ACC112 (cell line): Measurements from ENCODE around the gene ABI2.
"Not testable (repeated sequence)": the region's sequence is repeated elsewhere in the genome, so short reads cannot be mapped to it uniquely, and the experiment has no call there.

Source experiments
- H2AFZ ChIP-seq: fragments of 200-600 bp; sonication (generic); one replicate; pipeline ENCODE4 v1.6.0; 2017; ENCODE audit warnings: antibody characterized with exemption, low read length; ENCODE audit not compliant: unreplicated experiment
- H3K27ac ChIP-seq: fragments of 200-600 bp; sonication (generic); 2 replicates; pipeline ENCODE4 v1.5.1; 2014; ENCODE audit warnings: low read depth, mild to moderate bottlenecking, antibody characterized with exemption, low read length, moderate library complexity
- H3K27me3 ChIP-seq: fragments of 200-600 bp; sonication (generic); 2 replicates; pipeline ENCODE4 v1.6.1; 2014; ENCODE audit warnings: mild to moderate bottlenecking, antibody characterized with exemption, low read length, moderate library complexity, mixed read lengths; ENCODE audit not compliant: insufficient read depth
- H3K36me3 ChIP-seq: fragments of 200-600 bp; sonication (generic); 2 replicates; pipeline ENCODE4 v1.6.1; 2016; ENCODE audit warnings: mild to moderate bottlenecking, antibody characterized with exemption, low read length, moderate library complexity, mixed read lengths; ENCODE audit not compliant: insufficient read depth
- H3K4me1 ChIP-seq: fragments of 200-600 bp; sonication (generic); one replicate; pipeline ENCODE4 v1.6.1; 2016; ENCODE audit warnings: low read length, mixed read lengths; ENCODE audit not compliant: insufficient read depth, unreplicated experiment, control insufficient read depth
- H3K4me3 ChIP-seq: fragments of 200-600 bp; sonication (generic); 2 replicates; pipeline ENCODE4 v1.5.1; 2014; ENCODE audit warnings: mild to moderate bottlenecking, low read depth, low read length
- H3K79me2 ChIP-seq: fragments of 200-600 bp; sonication (generic); one replicate; pipeline ENCODE4 v1.6.0; 2016; ENCODE audit warnings: low read length; ENCODE audit not compliant: control insufficient read depth, unreplicated experiment, insufficient read depth

ABI2 gene

DNA sequence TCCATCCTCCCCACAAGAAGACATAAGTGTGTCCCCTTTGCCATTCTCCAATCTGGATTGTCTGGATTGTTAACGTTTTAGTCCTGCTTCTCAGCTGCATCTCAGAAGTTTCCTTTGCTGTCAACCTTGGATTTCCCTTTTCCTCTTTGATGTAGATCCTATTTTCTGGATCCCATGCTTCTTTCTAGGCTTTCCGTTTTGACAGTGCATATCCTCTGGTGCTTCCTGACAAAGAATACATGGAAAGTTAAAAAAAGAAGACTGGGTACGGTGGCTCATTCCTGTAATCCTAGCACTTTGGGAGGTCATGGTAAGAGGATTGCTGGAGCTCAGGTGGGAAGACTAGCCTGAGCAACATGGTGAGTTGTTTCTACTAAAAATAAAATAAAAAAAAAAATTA, 26.8 kb downstream of the ABI2 start:
- Histone ChIP-seq H3K79me2 (peaks cover 56% of the 10 kb centered on the region), H3K36me3 (peaks cover 21% of the 10 kb centered on the region; the same call in 1 of the 2 replicates), H2AFZ (no peak overlapping the region), H3K4me1 (no peaks in the 10 kb centered on the region), H3K4me3 (no peak overlapping the region), H3K27me3 (no peaks in the 10 kb centered on the region), H3K27ac (no peak overlapping the region)

DNA sequence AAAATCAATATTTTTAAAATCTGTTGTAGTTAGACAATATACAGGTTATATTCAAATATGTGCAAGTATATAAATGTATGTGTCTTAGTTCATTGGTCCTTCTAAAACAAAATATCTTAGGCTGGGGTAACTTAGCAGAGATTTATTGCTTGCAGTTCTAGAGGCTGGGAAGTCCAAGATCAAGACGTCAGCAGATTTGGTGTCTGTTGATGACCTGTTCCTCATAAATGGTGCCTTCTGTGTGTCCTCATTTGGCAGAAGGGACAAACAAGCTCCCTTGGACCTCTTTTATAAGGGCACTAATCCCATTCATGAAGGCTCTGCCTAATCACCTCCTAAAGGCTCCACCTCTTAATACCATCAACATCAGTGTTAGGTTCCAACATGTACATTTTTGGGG, 31.3 kb downstream of the ABI2 start:
- Histone ChIP-seq H3K27ac (no peak overlapping the region), H3K4me1 (peaks cover 5% of the 10 kb centered on the region), H2AFZ (no peak overlapping the region), H3K36me3 (peaks cover 18% of the 10 kb centered on the region; the same call in 1 of the 2 replicates), H3K27me3 (no peaks in the 10 kb centered on the region), H3K4me3 (no peak overlapping the region), H3K79me2 (peaks cover 56% of the 10 kb centered on the region)

DNA sequence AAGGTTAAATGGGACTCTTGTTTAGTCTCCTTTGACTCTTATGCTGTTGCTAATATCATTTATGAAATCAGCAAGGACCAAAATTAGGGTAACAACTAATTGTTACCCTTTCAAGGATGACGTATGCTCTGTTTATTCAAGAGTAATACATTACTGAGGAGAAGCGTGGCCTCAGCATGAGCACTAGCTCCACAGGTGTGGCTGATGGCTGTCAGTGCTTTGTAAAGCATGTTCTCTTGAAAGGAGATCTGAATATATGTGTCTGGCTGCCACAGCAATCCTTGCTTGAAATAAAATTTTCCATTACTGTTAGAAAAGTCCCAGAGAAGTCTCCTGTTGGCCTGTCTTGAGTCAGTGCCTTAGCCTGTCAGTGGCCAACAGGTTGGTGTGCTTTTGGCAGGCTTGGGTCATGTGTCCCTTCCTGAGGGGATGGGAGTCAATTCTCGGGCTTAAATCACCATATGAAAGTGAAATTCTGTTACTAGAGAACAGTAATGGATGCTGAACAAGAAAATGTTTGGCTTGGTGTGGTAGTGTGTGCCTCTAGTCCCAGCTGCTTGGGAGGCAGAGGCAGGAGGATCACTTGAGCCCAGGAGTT, 32.7 kb downstream of the ABI2 start:
- Histone ChIP-seq H3K4me1 (peaks cover 5% of the 10 kb centered on the region), H3K79me2 (peaks cover 57% of the 10 kb centered on the region), H3K4me3 (no peak overlapping the region), H3K36me3 (peaks cover 12% of the 10 kb centered on the region), H3K27ac (no peak overlapping the region), H2AFZ (no peak overlapping the region), H3K27me3 (no peaks in the 10 kb centered on the region)

GRCh38 chr2:203361495-203361894, 33.3 kb downstream of the ABI2 start:
- no peak overlapping the region for H3K27ac ChIP-seq
- no peak overlapping the region for H3K4me3 ChIP-seq
- H3K27me3 ChIP-seq: no peaks in the 10 kb centered on the region
- peaks cover 5% of the 10 kb centered on the region for H3K4me1 ChIP-seq
- peaks cover 57% of the 10 kb centered on the region for H3K79me2 ChIP-seq
- no peak overlapping the region for H2AFZ ChIP-seq
- peaks cover 12% of the 10 kb centered on the region for H3K36me3 ChIP-seq

- Histone ChIP-seq H3K27me3 (no peaks in the 10 kb centered on the region), H3K36me3 (peaks cover 14% of the 10 kb centered on the region), H3K4me1 (peaks cover 5% of the 10 kb centered on the region), H3K79me2 (peaks cover 56% of the 10 kb centered on the region), H3K4me3 (no peak overlapping the region), H3K27ac (no peak overlapping the region), H2AFZ (no peak overlapping the region)
These were observed 33.7 kb downstream of the ABI2 start for GRCh38 chr2:203361922-203362321.

GRCh38 chr2:203366639-203367466, 38.7 kb downstream of the ABI2 start:
- peaks cover 26% of the 10 kb centered on the region for H3K79me2 ChIP-seq

DNA sequence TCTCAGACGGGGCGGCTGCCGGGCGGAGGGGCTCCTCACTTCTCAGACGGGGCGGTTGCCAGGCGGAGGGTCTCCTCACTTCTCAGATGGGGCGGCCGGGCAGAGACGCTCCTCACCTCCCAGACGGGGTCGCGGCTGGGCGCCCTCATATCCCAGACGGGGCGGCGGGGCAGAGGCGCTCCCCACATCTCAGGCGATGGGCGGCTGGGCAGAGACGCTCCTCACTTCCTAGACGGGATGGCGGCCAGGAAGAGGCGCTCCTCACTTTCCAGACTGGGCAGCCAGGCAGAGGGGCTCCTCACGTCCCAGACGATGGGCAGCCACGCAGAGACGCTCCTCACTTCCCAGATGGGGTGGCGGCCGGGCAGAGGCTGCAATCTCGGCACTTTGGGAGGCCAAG, 44.5 kb downstream of the ABI2 start:
- not testable (repeated sequence) for H2AFZ ChIP-seq

More at GRCh38 chr2:203366639-203367466, 38.7 kb downstream of the ABI2 start:
- H3K4me3 ChIP-seq: no peak overlapping the region
- H3K27ac ChIP-seq: no peak overlapping the region
- H3K4me1 ChIP-seq: peaks cover under 1% of the 10 kb centered on the region
- H3K36me3 ChIP-seq: peaks cover 14% of the 10 kb centered on the region
- H3K27me3 ChIP-seq: no peaks in the 10 kb centered on the region
- no peak overlapping the region for H2AFZ ChIP-seq

GRCh38 chr2:203376173-203376572, 48.0 kb downstream of the ABI2 start:
- no peaks in the 10 kb centered on the region for H3K27me3 ChIP-seq
- no peak overlapping the region for H3K27ac ChIP-seq
- no peak overlapping the region for H2AFZ ChIP-seq
- no peaks in the 10 kb centered on the region for H3K4me1 ChIP-seq
- peaks cover 10% of the 10 kb centered on the region; the same call in 1 of the 2 replicates for H3K36me3 ChIP-seq
- peaks cover 12% of the 10 kb centered on the region for H3K79me2 ChIP-seq
- no peak overlapping the region for H3K4me3 ChIP-seq

More for the DNA sequence above, 44.5 kb downstream of the ABI2 start:
- not testable (repeated sequence) for H3K27ac ChIP-seq, H3K27me3 ChIP-seq, H3K4me1 ChIP-seq, H3K79me2 ChIP-seq, H3K4me3 ChIP-seq
- peaks cover 17% of the 10 kb centered on the region; the same call in 1 of the 2 replicates for H3K36me3 ChIP-seq

DNA sequence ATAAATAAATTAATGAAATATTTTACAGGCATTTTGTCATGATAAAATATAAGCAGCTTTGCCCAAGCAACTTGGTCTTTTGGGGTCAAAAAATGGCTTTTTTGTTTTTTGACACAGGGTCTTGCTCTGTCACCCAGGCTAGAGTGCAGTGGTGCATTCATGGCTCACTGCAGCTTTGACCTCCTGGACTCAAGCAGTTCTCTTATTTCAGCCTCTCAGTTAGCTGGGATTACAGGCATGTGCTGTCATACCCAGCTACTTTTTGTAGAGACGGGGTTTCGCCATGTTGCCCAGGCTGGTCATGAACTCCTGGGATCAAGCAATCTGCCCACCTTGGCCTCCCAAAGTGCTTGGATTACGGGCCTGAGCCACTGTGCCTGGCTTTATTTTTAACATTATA, 51.0 kb downstream of the ABI2 start:
- Histone ChIP-seq H3K4me1 (no peaks in the 10 kb centered on the region), H3K27ac (no peak overlapping the region), H3K36me3 (peaks cover 19% of the 10 kb centered on the region; the same call in 1 of the 2 replicates), H3K79me2 (peaks cover 12% of the 10 kb centered on the region), H3K4me3 (no peak overlapping the region), H3K27me3 (no peaks in the 10 kb centered on the region), H2AFZ (no peak overlapping the region)

GRCh38 chr2:203383038-203383437, 54.8 kb downstream of the ABI2 start:
- Histone ChIP-seq H3K27ac (no peak overlapping the region), H3K36me3 (peaks cover 10% of the 10 kb centered on the region; the same call in 1 of the 2 replicates), H3K4me1 (no peaks in the 10 kb centered on the region), H3K27me3 (no peaks in the 10 kb centered on the region), H3K4me3 (no peak overlapping the region), H2AFZ (no peak overlapping the region), H3K79me2 (peaks cover 12% of the 10 kb centered on the region)

DNA sequence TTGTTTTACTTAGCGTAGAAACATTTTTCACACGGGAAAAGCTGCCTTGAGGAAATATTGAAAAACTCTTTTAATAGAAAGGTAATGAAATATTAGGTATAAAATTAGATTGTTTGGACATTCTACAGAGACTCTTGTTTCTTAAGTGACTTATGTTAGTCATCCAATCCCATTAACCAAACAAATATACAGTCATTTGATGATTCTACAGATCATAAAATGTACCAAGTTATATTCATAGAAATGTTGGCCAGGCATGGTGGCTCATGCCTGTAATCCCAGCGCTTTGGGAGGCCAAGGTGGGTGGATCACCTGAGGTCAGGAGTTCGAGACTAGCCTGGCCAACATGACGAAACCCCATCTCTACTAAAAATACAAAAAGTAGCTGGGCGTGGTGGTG, 60.0 kb downstream of the ABI2 start:
- not testable (repeated sequence) for H3K4me1 ChIP-seq, H3K79me2 ChIP-seq, H3K4me3 ChIP-seq, H3K27me3 ChIP-seq, H3K36me3 ChIP-seq, H3K27ac ChIP-seq, H2AFZ ChIP-seq
